Effector CD8-positive, alpha-beta T cell (primary cell): ENCODE data around the gene RPTOR.
"Not testable (repeated sequence)": the region's sequence is repeated elsewhere in the genome, so short reads cannot be mapped to it uniquely, and the experiment has no call there.

Experiments used
- DNase-seq: peaks from one replicate; lab custom pipeline; 2025; lab: John Stamatoyannopoulos, UW

RPTOR gene

GRCh38 chr17:80782536-80783427 is 238.1 kb downstream of the RPTOR start:
- DNase-seq: no peak

- DNase-seq: no peak
These were observed 238.8 kb downstream of the RPTOR start for GRCh38 chr17:80783486-80783885.

GRCh38 chr17:80783971-80784370 is 239.3 kb downstream of the RPTOR start:
- no peak for DNase-seq

- DNase-seq: no peak
These were observed 241.0 kb downstream of the RPTOR start for GRCh38 chr17:80785477-80786178.

- no peak for DNase-seq
These were observed 241.8 kb downstream of the RPTOR start for GRCh38 chr17:80786470-80786869.

- DNase-seq: no peak
These were observed 242.2 kb downstream of the RPTOR start for GRCh38 chr17:80786887-80787286.

- DNase-seq: no peak
These were observed 243.2 kb downstream of the RPTOR start for GRCh38 chr17:80787881-80788280.

GRCh38 chr17:80789356-80789902 is 244.8 kb downstream of the RPTOR start:
- DNase-seq: no peak

GRCh38 chr17:80790021-80790765 is 245.6 kb downstream of the RPTOR start:
- no peak for DNase-seq

- DNase-seq: no peak
These were observed 246.5 kb downstream of the RPTOR start for GRCh38 chr17:80790981-80791742.

- no peak for DNase-seq
These were observed 247.2 kb downstream of the RPTOR start for GRCh38 chr17:80791758-80792284.

GRCh38 chr17:80792373-80792781 is 247.7 kb downstream of the RPTOR start:
- no peak for DNase-seq

GRCh38 chr17:80793421-80793820 is 248.8 kb downstream of the RPTOR start:
- DNase-seq: no peak

- DNase-seq: no peak
These were observed 249.2 kb downstream of the RPTOR start for GRCh38 chr17:80793851-80794267.

GRCh38 chr17:80794281-80795089 is 249.8 kb downstream of the RPTOR start:
- DNase-seq: no peak

GRCh38 chr17:80795090-80795580 is 250.5 kb downstream of the RPTOR start:
- DNase-seq: no peak

GRCh38 chr17:80795754-80796153 is 251.1 kb downstream of the RPTOR start:
- DNase-seq: no peak

GRCh38 chr17:80796430-80796861 is 251.8 kb downstream of the RPTOR start:
- DNase-seq: no peak

- not testable (repeated sequence) for DNase-seq
These were observed 252.6 kb downstream of the RPTOR start for GRCh38 chr17:80797222-80797621.
